GM18507 (cell line): ENCODE results near the gene IGSF3.
"Not testable (repeated sequence)": the region's sequence is repeated elsewhere in the genome, so short reads cannot be mapped to it uniquely, and the experiment has no call there.

Experiments
- DNase-seq: peaks from one replicate; pipeline ENCODE4 v3.0.0; 2011; ENCODE audit warnings: low read depth; ENCODE audit not compliant: insufficient read length; ENCODE audit errors: extremely low spot score
- FAIRE-seq: peaks from 2 replicates; lab custom pipeline; 2011; peaks lifted over from hg19 to GRCh38; lab: Jason Lieb, UNC

The IGSF3 gene

DNA sequence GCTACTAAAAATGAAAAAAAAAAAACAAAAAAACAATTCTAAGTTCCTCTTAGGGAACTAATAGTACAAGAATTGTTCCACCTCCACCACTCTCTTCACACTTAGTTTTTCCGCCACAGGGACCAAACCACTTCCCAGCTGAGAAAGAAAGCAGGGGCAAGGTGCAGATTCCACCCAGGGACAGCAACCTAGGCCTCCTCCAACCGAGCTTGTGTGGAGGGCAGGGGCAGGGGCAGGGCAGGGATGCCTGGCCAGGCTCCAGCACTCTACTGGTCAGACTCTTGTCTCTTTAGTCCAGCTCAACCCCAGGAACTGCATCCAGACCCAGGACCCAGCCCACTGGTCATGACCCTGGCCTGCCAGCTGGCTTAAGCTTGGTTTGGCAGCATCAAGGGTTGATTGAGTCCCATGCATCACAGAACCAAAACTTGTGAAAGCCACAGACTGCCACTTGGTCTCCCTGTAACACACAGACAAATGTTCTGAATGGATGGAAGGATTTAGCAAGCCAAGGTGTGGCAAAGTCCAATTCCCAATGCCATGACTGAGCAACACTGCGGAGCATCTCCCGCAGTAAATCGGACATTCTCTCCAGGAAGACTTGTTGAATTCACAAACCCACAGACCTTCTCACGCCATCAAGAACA lies 77.1 kb downstream of the IGSF3 start:
- FAIRE-seq, DNase-seq: not testable (repeated sequence)

DNA sequence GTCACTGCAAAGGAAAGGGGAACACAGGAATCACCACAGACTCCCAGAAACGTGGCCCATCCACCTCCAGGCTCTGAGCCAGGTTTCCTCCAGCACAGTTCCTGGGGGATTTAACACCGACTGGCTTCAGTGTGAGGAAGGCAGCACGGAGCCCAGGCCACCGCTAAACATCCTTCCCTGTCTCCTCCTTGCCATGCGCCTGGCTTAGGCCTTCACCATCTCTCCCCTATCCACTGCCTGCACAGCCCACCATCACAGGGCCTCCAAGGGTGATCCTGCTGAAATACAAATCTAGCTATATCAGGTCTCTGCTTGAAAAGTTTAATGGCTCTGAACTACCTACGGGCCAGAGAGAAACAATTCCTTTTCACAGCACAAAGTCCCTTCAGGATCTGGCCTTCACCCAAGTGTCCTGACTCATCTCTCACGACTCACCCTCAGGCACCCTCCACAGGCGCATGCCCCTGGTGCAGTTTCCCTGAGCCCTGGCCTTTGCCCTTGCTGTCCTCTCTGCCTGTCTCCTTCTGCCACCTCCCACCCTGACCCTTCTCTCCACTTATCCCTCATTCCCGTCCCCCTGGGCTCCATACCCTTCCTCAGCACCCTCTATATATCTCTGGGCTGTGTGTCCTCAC lies 78.3 kb downstream of the IGSF3 start:
- not testable (repeated sequence) for DNase-seq, FAIRE-seq

DNA sequence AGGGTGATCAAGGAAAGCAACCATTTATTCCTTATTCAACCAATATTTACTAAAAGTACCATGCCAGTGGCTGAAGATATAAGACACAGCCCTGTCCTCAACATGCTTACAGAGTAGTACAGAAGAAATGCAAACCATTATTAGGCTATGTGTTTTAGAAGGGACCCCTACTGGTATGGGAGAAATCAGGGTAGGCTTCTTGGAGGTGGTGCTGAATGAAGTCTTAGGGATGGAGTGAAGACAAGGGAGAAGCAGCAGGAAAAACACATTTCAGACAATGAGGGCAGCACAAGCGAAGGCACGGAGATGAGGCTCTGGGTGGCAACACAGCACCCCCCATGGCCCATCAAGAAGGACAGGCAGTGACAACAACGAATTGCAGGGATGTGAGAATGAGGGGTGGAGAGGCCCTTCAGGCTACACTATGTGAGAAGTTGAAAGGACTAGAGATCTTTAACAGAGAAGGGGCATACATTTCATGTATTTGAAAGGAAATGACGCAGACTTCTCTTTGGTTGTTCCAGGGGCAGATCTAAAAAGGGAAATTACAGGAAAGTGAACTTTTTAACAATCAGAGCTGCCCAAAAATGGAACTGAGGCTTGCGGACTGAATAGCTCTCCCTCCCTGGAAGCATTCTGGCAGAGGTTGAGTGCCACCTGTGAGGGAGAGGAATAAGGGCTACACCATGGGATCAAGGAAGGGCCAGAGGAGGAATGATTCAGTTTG lies 79.9 kb downstream of the IGSF3 start:
- DNase-seq = no peak
- FAIRE-seq = no peak

DNA sequence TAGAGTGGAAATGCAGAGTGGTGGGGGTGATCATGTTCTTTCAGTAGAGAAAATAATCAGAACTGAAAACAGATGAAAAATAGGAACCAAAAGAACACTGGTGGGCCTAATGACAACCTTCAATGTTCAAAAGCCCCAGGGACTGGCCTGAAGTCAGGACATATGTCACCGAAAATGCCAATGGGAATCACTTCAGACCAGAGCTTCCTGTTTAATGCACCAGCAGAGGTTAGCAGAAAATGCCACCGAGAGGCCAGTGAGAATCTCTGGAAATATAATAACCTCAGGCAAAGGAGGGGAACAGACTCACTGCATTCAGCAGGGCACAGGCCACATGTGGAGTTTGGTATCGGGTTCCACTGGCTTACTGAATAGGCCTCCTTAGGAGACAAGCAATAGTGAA lies 80.8 kb downstream of the IGSF3 start:
- peak; percentile 59 for FAIRE-seq
- no peak for DNase-seq

DNA sequence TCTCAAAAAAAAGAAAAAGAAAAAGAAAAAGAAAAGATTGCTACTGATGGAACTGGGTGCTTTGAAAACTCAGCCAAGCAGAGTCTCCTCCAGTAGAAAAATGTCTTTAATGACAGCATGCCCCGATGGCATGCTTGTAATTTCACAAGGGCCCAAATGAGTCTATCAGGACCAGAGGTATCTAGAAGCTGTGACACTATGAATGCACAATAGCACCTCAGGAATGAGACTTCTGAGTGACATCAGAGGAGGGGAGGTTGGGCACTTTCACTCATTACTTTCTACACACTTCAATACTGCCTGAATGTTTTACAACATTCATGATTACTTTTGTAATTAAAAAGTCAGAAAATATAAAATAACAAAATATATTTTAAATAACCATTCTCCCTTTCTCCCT lies 81.6 kb downstream of the IGSF3 start:
- DNase-seq (no peak), FAIRE-seq (no peak)

DNA sequence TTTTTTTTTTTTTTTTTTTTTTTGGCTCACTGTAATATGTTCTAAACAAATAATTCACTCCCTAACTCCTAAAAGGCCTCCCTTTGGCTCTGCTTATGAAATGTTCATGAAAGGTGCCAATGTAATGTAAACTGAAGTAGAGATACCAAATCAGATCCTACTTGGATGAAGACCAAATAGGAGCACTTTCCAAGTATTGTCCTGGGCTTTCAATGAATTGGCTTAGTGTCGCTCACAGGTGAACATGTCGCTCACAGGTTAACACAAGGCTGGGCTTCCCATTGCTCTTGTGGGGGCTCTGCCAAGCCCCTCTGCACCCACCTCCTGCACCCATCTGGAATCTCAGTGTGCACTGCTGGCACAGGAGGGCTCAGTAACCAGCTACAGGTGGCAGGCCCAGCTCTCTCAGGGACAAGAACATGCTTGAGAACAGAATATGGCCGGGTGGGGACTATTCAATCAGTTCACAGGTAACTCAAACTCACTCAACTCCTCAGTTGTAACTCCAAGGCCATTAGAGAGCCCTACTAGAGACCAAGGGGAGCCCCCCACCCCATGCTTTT lies 86.1 kb downstream of the IGSF3 start:
- DNase-seq (no peak), FAIRE-seq (no peak)

DNA sequence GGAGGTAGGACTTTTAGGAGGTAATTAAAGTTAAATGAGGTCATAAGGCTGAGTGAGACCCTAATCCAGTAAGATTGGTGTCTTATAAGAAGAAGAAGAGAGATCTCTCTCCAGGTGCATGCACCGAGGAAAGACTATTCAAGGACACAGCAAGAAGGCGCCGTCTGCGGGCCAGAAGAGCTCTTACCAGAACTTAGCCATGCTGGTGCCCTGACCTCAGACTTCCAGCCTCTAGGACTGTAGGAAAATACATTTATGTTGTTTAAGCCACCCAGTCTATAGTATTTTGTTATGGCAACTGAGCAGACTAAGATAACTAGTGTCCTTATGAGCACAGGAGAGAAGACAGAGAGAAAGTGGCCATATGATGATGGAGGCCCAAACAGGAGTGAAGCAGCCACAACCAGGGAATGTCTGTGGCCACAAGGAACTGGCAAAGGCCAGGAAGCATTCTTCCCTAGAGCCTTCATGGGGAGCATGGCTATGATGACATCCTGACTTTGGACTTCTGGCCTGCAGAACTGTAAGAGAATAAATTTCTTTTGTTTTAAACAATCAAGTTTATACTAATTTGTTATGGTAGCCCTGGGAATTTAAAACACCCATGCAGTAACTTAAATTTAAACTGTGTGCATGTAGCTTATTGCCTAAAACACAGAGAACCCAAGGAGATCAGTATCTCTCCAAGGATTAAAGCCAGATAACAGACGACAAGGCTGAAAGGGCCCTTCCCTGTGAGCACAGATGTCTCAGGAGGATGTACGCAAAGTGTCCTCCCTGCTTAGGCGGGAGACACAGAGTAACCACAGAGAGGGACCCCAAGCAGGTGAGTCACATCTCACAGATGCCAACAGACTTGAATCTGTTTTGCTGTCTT lies 86.8 kb downstream of the IGSF3 start:
- FAIRE-seq (no peak), DNase-seq (no peak)

DNA sequence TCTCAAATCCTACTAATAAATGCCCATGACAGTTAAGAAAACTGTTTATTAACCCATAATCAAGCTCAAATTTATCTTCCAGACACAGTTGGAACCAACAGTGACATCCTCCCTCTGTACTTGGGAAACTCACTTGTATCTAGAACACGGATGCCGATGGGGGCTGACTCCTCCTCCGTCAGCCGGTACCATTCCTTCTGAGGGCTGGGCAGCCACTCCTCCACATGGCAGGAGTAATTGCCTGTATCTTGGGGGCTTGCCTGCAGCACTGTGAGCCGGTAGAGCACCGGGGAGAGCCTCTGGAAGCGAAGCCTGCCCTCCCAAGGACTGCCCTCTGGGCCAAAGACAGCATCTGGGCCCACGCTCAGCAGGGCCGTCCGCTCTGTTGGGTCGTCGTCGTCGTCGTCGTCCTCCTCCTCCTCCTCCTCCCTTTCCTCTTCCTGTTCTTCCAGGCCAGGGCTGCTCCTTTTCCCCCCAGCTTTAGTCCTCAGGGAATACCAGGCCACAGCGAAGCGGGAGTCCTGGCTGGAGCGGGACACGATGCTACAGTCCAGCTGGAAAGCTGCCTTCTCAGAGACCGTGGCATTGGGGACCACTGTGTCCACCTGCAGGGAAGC lies 88.2 kb downstream of the IGSF3 start:
- FAIRE-seq = no peak

DNA sequence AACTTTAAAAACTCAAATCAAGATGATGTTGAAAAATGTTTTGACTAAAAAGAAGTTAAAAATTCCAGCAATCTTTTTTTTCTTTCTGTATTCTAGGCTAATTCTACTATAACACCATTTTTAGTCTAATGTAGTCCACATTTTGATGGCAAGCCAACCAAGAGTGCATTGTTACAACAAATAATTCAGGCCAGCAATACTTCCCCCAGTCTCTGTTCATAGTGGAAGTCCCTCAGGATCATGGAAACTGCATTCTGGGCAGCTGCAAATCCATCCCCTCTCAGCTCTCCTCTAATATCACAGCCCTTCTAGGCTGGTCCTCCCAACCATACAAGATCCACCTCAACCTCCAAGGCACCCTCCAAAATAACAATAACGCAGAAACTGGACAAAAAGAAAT lies 89.0 kb downstream of the IGSF3 start:
- DNase-seq (no peak), FAIRE-seq (no peak)

More for the DNA sequence above, 88.2 kb downstream of the IGSF3 start:
- DNase-seq = no peak

DNA sequence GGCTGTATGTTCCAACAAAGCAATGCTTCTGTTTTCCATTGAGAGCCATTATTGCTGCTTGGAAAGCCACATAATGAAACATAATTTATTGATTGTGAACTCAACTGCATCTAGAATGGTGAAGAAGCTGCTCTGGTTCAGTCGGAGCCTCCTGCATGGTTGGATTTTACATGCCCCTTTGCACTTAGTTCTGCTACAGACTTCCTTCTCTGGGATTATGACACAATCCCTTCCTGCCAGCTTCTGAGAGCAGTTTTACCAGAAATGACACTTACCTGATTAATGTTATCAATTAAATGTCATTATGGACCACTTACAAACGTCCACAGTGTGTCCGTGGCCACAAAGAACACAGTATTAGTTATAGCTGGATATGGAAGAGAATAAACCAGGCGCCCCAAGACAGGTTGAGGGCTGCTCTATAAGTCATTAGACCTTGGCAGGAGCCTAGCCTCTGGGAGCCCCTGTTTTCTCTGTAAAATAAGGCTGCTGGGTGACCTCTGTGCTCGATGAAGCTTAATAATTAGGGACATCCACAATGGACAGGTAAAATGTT lies 89.7 kb downstream of the IGSF3 start:
- DNase-seq (no peak), FAIRE-seq (no peak)

DNA sequence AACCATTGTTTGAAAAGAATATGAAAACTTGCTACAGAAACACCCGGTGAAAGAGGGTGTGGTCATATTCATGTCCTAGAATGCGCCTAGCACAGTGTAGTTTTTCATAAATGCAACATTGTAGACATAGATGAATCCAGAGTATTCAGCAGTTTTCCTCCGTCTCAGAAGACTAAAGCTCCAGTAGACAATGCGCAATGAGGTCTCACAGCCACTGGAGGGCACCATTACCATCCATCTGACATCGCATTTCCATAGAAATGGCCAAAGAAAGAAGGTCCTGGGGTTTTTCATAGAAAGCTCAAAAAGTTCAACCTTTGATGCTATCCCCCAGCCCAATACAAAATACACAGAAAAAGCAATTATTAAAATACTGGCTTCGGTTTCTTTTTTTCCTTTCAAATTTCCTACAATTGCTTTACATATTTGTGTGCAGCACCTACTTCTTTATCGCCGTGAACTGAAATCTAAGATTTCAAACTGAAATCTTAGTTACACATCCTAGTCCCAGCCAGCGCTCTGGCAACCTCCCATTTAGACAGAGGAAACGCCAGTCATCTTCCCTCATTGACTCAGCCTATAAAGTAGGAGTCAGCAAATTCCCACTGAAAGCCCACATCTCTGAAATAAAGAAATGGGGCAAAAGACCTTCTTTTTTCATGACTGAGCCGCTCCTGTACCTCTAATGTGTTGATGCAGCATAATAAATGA lies 92.8 kb downstream of the IGSF3 start:
- peak; percentile 76 for FAIRE-seq
- DNase-seq = no peak

DNA sequence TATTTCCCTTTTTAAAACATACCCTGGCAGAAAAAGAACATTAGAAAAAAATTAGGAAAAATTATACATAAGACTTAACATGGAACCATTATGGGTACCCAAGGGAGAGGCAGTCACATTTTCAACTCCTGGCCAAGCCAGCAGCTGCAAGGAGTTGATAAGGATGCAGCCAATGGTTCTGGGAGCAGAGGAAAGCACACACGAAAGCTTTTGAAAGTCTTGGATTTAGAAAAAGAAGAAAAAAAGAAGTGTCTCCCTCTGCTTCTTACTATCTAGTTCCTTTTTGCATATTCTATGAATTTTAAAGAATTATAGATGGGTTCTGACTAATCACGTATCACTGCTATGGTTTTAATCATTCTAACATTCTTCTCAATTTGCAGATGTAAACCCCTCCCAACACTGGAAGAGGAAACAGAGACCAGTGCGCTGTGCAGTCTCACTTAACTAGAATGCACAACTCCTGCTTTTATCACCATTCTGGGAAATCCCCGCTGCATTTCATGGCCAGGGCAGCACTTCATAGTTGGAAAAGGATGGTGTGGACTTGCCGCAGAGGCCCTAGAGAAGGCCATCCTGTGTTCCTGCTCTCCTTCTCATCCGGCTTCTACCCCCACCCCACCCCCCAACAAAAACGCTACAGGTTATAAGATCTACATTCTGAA lies 94.0 kb downstream of the IGSF3 start:
- DNase-seq = no peak
- peak; percentile 59 for FAIRE-seq

DNA sequence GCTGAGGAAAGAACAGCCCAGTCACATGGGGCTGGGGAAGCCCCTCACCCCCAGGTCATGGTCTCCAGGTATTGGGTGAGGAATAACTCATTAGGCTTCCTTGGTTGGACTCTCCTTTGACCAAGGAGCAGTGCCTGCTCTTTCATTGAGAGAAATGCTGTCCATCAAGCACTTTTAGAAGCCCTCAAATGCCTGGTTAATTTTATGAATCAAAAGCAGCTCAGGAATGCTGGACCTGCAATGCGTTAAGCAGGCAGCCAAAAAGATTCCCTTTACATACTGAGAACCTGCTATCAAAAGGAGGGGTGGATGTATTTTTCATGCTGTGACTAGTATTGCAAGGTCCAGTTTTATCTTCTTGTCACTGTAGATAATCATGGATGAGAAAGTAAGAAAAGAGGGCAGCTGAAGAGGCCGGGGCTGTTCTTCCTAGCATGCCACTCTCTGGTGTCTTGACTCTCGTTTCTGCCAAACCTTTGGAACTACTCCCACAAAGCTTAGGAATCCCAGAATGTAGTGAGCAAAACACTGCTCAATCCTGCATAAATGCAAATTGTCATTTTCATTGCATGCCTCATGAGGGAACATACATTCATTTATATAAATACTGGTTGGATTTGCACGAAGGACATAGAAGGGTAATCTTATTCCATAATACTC lies 94.6 kb downstream of the IGSF3 start:
- no peak for FAIRE-seq

DNA sequence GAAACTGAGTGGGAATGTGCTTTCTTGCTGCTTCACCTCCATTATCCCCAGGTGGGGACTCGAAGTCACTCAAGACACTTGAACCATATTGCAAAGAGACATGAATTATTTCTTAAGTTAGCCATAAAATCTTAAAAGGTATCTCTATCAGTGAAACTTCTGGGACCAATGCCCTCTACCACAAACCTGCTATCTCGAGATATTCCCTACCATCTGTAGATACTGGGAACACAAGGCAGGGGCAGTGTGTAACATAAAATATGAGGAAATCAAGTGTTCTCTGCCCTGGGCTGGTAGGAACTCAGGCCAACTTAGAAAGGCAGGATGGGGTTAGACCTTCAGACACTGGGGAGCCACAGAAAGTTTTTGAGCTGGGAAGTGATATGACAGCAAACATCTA lies 95.4 kb downstream of the IGSF3 start:
- DNase-seq (no peak), FAIRE-seq (no peak)

More for the DNA sequence above, 94.6 kb downstream of the IGSF3 start:
- DNase-seq = no peak

DNA sequence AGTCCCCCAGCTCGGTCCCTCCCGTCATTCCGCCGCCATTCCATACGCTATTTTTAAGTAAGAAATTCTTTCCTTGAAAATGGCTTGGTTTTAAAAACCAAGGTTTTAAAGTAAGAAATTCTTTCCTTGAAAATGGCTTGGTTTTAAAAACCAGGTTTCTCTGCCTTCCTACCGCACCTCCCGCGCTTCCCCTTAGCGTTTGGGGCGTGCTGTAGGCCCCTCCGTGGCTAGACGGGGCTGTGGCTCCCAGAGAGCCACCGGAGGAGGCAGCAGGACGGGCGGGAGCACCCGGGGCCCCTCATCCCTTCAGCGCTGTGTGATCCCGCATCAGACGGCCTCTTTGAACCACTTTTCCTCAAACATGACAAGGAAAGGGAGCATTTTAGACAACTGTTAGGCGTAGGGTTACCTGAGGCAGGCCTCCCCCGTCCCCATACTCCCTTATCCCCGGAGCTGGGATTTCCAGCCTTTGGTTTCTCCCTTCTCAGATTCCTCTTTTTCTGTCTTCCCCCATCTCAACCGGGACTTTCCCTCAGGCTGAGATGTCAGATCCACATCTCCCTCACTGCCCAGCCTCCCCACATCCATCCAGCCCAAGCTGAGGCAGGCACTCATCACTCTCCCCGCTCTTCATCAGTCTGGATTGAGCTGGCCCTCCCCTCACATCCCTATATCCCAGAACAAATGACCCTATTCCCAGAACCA lies 96.2 kb downstream of the IGSF3 start:
- DNase-seq = no peak
- no peak for FAIRE-seq

DNA sequence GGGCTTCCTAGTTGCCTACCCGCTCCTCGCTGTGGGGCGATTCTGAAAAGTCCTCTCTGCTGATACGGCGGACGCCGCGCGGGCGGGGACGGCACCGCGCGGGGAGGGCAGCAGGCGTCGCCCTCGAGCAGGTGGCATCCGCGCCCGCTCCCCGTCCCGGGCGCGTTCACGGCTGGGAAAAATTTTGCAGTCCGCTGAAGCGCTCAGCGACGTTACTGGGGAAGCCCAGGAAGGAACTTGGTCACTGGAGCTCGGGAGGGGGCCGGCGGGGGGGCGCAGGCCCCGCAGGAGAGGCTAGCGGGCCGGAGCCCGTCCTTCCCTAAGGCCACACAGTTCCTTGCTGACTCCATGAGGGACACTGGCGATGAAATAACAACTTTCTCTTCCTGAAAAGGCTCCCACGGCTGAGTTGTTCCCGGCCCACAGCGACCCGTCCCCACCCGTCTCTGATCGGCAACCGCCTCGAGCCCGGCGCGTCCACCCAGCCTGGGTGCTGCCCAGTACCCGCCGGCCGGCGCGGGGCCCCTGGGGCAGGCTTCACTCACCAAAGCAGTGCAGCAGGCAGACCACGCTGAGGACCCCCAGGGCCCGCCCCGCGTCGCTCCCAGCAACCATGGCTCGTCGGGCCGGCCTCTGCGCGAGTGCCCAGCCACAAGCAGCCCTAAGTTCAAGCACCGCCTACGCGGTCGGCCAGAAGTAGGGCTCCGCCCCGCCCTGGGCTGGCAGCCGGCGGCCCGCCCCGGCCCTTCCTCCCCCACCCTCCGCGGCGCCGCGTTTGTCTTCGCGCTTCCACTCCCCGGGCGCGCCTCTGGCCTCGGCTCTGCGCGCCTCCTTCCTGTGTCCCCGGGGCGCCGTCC lies 96.9 kb downstream of the IGSF3 start, which contains the start of gene CD58:
CD58 (minus strand) TSS at position 669 of the 857 bp plus-strand sequence; CDS start at position 615, 54 bp downstream.
- DNase-seq (peak; percentile 72), FAIRE-seq (peak; percentile 76)
